Gastrocnemius medialis (tissue), 4 donors: ENCODE results near the gene NPIPB8.
"Not testable (repeated sequence)": the region's sequence is repeated elsewhere in the genome, so short reads cannot be mapped to it uniquely, and the experiment has no call there.

Experiments
- CTCF ChIP-seq, 5 experiments: fragments of 450-650 bp in 3 of 5; fragments of 200-600 bp in 2 of 5; sonication (generic) in 2 of 5; IDR thresholded peaks in 4 of 5; conservative IDR thresholded peaks in 1 of 5; 1 replicate in 4 of 5; 2 replicates in 1 of 5; pipeline ENCODE4 v1.5.1; 2016 to 2019; ENCODE audit warnings: antibody characterized with exemption in 5 of 5, mild to moderate bottlenecking in 3 of 5, moderate library complexity in 3 of 5
- POLR2A ChIP-seq, 2 donors: fragments of 450-650 bp; IDR thresholded peaks; one replicate each; pipeline ENCODE4 v1.6.1; 2017; ENCODE audit warnings: antibody characterized with exemption in 2 of 2, mild to moderate bottlenecking in 2 of 2, moderate library complexity in 2 of 2

GRCh38 chr16:28608867-28609596, 28.8 kb upstream of the NPIPB8 start:
- not testable (repeated sequence) for TF ChIP-seq CTCF (IDR thresholded peaks at IDR 0.05 in 4 of 5, conservative IDR thresholded peaks at IDR 0.05 in 1 of 5); POLR2A (IDR thresholded peaks at IDR 0.05)
